ENCODE data around the gene ZBTB48. TPM values are rescaled to one million over a fixed set of nuclear protein-coding genes. Genes with fewer than 3 reads are reported as not detected.

ZBTB48 gene
- total RNA-seq, 2 experiments from 2014 or later, result 24.6 to 28.1 TPM

DNA sequence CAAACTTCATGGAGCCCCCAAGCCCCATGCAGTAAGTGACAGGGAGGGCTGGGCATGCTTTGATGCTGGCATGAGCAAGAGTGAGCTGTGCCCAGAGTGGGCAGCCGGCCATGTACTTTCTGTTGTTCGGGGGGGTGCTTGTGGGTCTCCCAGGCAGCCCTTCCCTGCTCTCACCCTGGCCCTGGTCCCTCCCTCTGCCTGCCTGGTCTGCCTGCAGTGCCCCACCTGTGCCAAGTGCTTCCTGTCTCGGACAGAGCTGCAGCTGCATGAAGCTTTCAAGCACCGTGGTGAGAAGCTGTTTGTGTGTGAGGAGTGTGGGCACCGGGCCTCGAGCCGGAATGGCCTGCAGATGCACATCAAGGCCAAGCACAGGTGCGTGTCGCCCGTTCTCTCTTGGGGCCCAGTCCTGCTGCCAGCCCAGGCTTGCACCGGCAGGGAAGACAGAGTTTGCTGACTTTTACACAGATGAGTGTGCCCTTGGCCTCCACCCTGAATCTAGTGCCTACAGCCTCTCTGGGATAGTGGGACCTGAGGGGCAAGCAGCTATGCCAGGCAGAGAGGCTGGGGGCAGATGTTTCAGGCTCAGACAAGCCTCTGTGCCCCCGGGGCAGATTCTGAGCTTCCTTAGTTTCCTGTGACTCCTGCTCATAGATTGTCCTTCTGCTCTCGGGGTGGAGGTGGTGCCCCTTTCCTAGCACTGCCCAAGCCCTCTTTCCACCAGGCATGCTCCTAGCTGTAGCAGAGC is 7.6 kb downstream of the ZBTB48 start:
- intact Hi-C loops (cut with micrococcal nuclease), result no loop called here

DNA sequence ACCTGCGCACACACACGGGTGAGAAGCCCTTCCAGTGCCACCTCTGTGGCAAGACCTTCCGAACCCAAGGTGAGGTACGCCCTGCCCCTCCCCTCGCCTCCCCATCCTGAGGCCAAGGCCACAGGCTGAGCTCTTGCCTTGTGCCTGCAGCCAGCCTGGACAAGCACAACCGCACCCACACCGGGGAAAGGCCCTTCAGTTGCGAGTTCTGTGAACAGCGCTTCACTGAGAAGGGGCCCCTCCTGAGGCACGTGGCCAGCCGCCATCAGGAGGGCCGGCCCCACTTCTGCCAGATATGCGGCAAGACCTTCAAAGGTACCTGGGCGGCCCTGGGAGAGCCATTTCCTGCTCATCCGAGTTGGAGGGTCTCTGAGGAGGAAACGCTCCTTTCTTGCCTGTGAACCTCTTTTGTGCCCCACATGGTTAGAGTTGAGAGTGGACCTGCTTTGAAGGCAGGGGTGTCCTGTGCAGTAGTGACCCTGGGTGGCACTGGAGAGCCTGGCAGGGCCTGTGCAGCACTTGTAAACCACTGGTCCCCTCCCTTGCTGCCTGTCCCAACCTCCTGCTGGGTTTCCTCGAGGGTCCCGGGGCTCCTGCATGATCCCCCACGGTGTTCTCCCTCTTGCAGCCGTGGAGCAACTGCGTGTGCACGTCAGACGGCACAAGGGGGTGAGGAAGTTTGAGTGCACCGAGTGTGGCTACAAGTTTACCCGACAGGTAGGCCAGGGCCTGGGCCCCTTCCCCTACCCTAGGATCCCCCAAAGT is 8.5 kb downstream of the ZBTB48 start:
- no peaks in the 10 kb centered on the region for H3K9me3 Mint-ChIP-seq
- CTCF ChIA-PET, result no interaction called here
- no peaks in the 10 kb centered on the region for H3K27me3 Mint-ChIP-seq
- H3K36me3 Mint-ChIP-seq, result peaks cover 9% of the 10 kb centered on the region
- H3K4me1 Mint-ChIP-seq (ENCODE audit: low read depth), result peaks cover 18% of the 10 kb centered on the region
- H3K27ac Mint-ChIP-seq, result no peak overlapping the region
- no peak overlapping the region for H3K4me3 Mint-ChIP-seq
- POLR2A ChIA-PET, result no interaction called here
- no peak for DNase-seq
- intact Hi-C loops (cut with micrococcal nuclease), result no loop called here

More for the DNA sequence above, 7.6 kb downstream of the ZBTB48 start:
- Mint-ChIP-seq H3K4me1 (ENCODE audit: low read depth) (peaks cover 20% of the 10 kb centered on the region), H3K27ac (peak overlapping the region; percentile 33), H3K9me3 (no peaks in the 10 kb centered on the region), H3K36me3 (peaks cover 9% of the 10 kb centered on the region), H3K4me3 (no peak overlapping the region), H3K27me3 (no peaks in the 10 kb centered on the region)
- ChIA-PET CTCF (no interaction called here), POLR2A (interaction anchor here (0.6 kb wide), 2 partner anchors 29 to 66 kb away, joined by 3 read pairs; no protein-coding TSS in a partner anchor)
- no peak for DNase-seq

DNA sequence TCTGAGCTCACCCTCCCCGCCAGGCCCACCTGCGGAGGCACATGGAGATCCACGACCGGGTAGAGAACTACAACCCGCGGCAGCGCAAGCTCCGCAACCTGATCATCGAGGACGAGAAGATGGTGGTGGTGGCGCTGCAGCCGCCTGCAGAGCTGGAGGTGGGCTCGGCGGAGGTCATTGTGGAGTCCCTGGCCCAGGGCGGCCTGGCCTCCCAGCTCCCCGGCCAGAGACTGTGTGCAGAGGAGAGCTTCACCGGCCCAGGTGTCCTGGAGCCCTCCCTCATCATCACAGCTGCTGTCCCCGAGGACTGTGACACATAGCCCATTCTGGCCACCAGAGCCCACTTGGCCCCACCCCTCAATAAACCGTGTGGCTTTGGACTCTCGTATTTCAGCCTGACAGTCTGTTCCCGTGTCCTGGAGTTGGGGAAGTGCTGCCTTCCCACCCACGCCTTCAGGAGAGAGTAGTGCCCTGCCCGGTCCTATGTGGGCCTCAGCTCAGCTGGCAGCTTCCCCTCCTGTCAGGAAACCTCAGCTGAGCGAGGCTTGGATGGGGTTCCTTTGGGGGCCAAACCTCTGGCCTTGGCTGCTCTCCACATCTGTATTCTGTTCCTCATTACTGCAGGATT is 9.2 kb downstream of the ZBTB48 start:
- ChIA-PET POLR2A (interaction anchor here (0.6 kb wide), 1 partner anchor 31 kb away, joined by 3 read pairs; no protein-coding TSS in a partner anchor), CTCF (interaction anchor here (0.8 kb wide), 1 partner anchor 11 kb away, joined by 3 read pairs; no protein-coding TSS in a partner anchor)
- intact Hi-C loops (cut with micrococcal nuclease), result no loop called here
- Mint-ChIP-seq H3K4me3 (no peak overlapping the region), H3K4me1 (ENCODE audit: low read depth) (peaks cover 18% of the 10 kb centered on the region), H3K36me3 (peaks cover 11% of the 10 kb centered on the region), H3K9me3 (no peaks in the 10 kb centered on the region), H3K27ac (no peak overlapping the region), H3K27me3 (no peaks in the 10 kb centered on the region)
- DNase-seq, result no peak

DNA sequence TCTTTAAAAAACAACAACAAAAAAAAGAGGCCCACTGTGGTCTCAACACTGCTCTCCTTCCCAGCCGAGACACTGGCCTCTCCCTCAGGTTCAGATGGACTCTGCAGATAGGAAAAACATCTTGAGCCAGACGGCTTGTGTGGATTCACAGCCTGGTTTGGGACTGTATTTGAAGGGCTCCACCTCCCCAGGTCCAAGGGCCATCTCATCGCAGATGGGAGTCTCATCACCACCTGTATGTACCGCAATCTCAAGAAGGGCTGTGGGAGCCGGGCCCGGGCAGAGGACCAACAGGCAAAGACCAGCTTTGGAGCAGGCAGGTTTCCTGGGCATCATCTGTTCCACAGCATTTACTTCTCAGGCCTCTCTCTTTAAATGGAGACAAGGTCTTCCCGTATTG is 10.3 kb downstream of the ZBTB48 start:
- Mint-ChIP-seq H3K4me3 (no peak overlapping the region), H3K36me3 (peaks cover 15% of the 10 kb centered on the region), H3K9me3 (no peaks in the 10 kb centered on the region), H3K27ac (no peak overlapping the region), H3K27me3 (no peaks in the 10 kb centered on the region), H3K4me1 (ENCODE audit: low read depth) (peaks cover 11% of the 10 kb centered on the region)
- intact Hi-C loops (cut with micrococcal nuclease), result no loop called here
- POLR2A ChIA-PET, result no interaction called here
- CTCF ChIA-PET, result no interaction called here
- no peak for DNase-seq

DNA sequence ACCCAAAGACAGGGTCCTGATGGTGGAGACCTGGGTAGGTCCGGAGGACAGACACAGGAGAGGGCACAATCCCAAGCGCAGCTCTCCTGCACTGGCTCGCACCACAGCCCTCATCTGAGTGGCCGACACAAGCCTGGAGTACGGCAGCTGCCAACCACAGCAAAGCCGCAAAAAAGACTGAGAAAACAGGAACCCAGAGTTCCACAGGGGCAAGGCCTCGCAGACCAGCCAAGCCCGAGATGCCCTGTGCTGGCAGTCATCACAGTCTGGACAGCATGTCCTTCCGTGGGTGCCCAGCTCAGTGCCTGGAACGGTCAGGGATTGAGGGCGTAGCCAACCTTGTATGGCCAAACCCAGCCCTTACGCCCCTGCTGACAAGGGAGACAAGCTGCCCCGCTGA is 11.4 kb downstream of the ZBTB48 start:
- intact Hi-C loops (cut with micrococcal nuclease), result no loop called here
- H3K27me3 Mint-ChIP-seq, result no peaks in the 10 kb centered on the region
- peaks cover 24% of the 10 kb centered on the region for H3K36me3 Mint-ChIP-seq
- ChIA-PET CTCF (no interaction called here), POLR2A (no interaction called here)
- no peak overlapping the region for H3K27ac Mint-ChIP-seq
- peaks cover 16% of the 10 kb centered on the region for H3K4me1 Mint-ChIP-seq (ENCODE audit: low read depth)
- no peak for DNase-seq
- no peaks in the 10 kb centered on the region for H3K9me3 Mint-ChIP-seq
- H3K4me3 Mint-ChIP-seq, result no peak overlapping the region

DNA sequence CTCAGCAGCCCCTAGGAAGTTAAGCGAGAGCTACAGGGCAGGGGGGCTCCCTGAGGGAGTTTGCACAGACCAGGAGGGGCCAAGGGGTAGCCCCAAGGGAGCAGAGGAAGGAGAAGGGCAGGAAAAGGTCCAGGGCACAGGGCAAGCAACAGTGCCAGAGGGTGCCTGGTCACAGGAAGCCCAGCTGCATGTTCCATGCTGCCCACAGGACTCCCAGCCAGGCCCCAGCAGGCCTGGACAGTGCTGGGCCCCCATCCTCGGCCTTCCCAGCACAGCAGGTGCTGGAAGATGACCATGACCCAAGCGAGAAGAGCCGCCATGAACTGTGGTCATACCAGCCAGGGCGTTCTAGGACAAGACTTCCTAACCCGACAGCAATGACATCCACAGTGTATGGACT is 11.8 kb downstream of the ZBTB48 start:
- intact Hi-C loops (cut with micrococcal nuclease), result no loop called here
- Mint-ChIP-seq H3K4me3 (no peak overlapping the region), H3K27ac (no peak overlapping the region), H3K4me1 (ENCODE audit: low read depth) (peaks cover 19% of the 10 kb centered on the region), H3K9me3 (no peaks in the 10 kb centered on the region), H3K36me3 (peaks cover 27% of the 10 kb centered on the region), H3K27me3 (no peaks in the 10 kb centered on the region)
- ChIA-PET CTCF (no interaction called here), POLR2A (no interaction called here)
- DNase-seq, result no peak

DNA sequence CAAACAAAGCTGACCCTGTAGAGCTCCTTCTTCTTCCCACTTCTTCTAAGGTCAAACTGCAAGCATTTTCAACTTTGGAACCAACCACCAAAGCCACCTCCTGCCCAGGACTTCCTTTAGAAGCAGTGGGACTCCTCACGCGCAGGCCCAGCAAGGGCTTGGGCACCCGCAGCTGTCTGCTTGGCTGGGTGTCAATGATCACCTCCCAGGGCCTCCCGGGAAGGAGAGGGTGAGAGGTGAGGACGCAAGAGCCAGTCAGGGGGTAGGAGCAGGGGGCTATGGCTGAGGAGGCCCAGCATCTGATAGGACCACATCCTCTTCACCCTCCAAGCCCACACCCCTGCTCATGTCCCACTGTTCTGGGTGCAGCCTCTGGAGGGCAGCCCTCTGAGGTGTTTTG is 12.6 kb downstream of the ZBTB48 start:
- H3K4me3 Mint-ChIP-seq, result no peak overlapping the region
- no peak for DNase-seq
- H3K36me3 Mint-ChIP-seq, result peaks cover 28% of the 10 kb centered on the region
- ChIA-PET POLR2A (no interaction called here), CTCF (no interaction called here)
- H3K9me3 Mint-ChIP-seq, result no peaks in the 10 kb centered on the region
- H3K4me1 Mint-ChIP-seq (ENCODE audit: low read depth), result peaks cover 23% of the 10 kb centered on the region
- no peaks in the 10 kb centered on the region for H3K27me3 Mint-ChIP-seq
- H3K27ac Mint-ChIP-seq, result no peak overlapping the region
- intact Hi-C loops (cut with micrococcal nuclease), result no loop called here

DNA sequence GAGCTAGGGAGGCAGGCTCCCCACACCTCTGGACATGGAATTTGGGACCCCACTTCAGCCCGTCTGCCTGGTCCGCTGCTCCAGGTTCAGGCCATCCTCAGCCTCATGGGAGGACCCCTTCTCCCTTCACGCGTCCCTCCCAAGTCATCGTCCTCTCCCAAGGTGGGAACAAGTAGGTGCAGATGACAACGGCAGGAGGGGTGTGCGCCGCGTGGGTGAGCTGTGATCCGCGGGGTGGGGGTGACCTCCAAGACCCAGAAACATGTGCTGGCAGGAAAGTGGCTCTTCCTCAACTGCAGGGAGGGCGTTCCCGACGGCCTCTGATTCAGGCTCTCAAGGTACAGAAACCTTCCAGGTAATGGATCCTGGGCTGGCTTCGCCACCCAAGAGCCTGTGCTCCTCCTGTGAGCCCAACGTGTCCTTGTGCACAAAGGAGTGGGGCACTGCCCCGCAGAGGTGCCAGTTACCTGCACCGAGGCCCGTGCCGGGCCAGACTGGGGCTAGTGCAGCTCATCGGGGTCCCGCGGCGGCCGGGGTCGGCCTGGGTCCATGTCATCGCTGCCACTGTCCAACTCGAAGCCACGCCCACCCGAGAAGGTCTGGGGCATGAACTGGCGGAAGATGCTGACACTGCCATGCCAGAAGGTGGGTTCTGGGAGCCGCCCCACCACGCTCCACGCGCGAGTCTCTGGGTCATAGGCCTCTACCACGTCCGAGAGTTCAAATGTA is 13.2 kb downstream of the ZBTB48 start:
- intact Hi-C loops (cut with micrococcal nuclease), result no loop called here
- Mint-ChIP-seq H3K27me3 (no peaks in the 10 kb centered on the region), H3K4me3 (no peak overlapping the region), H3K4me1 (ENCODE audit: low read depth) (peaks cover 25% of the 10 kb centered on the region), H3K9me3 (no peaks in the 10 kb centered on the region), H3K27ac (no peak overlapping the region), H3K36me3 (peaks cover 30% of the 10 kb centered on the region)
- POLR2A ChIA-PET, result no interaction called here
- DNase-seq, result no peak
- CTCF ChIA-PET, result no interaction called here

DNA sequence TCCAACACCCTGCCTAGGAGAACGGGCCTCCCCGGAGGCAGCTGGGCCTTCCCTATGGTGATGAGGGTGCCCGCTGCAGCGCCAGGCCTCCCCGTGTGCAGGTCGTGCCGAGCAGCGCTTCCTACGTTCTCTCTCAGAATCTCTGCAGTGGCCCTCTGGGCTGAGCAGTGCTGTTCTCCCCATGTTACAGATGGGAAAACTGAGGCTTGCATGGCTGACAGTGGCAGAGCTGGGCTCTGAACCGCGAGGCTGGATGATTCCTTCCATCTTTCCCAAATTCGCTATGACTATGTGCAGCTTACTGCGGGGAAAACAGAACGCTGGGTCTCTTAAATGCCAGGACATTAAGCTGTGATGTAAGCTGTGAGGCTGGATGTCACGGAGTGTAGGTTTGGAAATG is 14.0 kb downstream of the ZBTB48 start:
- peaks cover 28% of the 10 kb centered on the region for H3K4me1 Mint-ChIP-seq (ENCODE audit: low read depth)
- H3K27me3 Mint-ChIP-seq, result no peaks in the 10 kb centered on the region
- ChIA-PET CTCF (no interaction called here), POLR2A (no interaction called here)
- H3K27ac Mint-ChIP-seq, result no peak overlapping the region
- no peak overlapping the region for H3K4me3 Mint-ChIP-seq
- DNase-seq, result no peak
- no peaks in the 10 kb centered on the region for H3K9me3 Mint-ChIP-seq
- intact Hi-C loops (cut with micrococcal nuclease), result no loop called here
- H3K36me3 Mint-ChIP-seq, result peaks cover 33% of the 10 kb centered on the region

DNA sequence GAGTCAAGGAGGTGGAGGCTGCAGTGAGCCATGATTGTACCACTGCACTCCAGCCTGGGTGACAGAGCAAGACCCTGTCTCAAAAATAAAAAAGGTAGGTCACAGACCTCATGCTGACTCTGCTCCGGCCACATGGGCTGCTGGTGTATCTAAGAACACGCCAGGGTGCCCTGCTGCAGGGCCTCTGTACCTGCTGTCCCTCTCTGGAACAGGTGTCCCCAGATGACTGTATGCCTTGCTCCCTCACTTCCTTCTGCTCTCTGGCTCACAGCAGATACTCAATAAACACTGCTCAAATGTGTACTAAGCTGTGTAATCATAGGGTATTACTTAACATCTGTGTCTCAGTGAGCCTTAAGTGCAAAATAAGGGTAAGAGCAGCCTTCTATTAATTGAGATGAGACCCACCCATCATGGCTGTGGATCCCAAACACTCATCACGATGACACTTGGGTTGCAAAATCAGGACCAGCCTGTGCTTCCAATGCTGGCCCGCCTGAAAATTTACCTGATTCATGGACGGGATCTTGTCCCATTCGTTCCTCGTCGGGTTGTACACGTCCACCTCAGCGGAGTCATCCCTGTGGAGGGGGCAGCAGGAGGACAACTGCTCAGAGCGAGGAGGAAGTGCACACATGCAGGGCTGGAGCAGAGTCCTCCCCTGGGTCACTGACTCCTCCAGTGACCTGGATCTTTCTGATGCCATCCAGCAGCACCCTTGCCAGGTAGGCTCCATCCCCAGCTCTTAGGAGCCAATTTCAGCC is 15.4 kb downstream of the ZBTB48 start:
- Mint-ChIP-seq H3K4me1 (ENCODE audit: low read depth) (peaks cover 37% of the 10 kb centered on the region), H3K27ac (no peak overlapping the region), H3K9me3 (no peaks in the 10 kb centered on the region), H3K36me3 (peaks cover 44% of the 10 kb centered on the region), H3K27me3 (no peaks in the 10 kb centered on the region), H3K4me3 (no peak overlapping the region)
- ChIA-PET CTCF (no interaction called here), POLR2A (no interaction called here)
- DNase-seq, result no peak
- intact Hi-C loops (cut with micrococcal nuclease), result no loop called here

DNA sequence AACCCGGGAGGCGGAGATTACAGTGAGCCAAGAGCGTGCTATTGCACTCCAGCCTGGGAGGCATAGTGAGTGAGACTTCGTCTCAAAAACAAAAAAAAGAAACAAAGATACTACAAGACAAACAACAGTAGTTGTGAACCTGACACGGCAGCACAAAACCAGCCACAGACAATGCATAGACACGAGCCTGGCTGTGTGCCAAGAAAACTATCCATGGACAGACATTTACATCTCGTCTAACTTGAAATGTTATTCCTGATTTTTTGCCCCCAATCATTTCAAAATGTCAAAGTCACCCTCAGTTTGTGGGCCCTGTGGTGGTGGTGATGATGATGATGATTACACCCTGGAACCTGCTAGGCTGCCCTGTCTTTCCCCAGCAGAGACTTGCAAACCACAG is 16.6 kb downstream of the ZBTB48 start:
- POLR2A ChIA-PET, result no interaction called here
- DNase-seq, result no peak
- intact Hi-C loops (cut with micrococcal nuclease), result no loop called here
- Mint-ChIP-seq H3K9me3 (no peaks in the 10 kb centered on the region), H3K27me3 (no peaks in the 10 kb centered on the region), H3K4me1 (ENCODE audit: low read depth) (peaks cover 37% of the 10 kb centered on the region), H3K4me3 (no peak overlapping the region), H3K27ac (peak overlapping the region; percentile 18), H3K36me3 (peaks cover 50% of the 10 kb centered on the region)
- CTCF ChIA-PET, result no interaction called here

Measured in activated CD4-positive, alpha-beta memory T cell treated with anti-CD3 and anti-CD28 coated beads for 36 hours (primary cell).